Stimulated activated CD4-positive, alpha-beta T cell treated with anti-CD3 and anti-CD28 coated beads, Interleukin-4, amount 100 ng/mL, for 4 hours (primary cell): ENCODE results near the gene UNC93B1.

ENCODE experiments used
- DNase-seq, 2 experiments: peaks; one replicate each; pipeline ENCODE4 v3.0.0-alpha.2; 2020

The UNC93B1 gene

DNA sequence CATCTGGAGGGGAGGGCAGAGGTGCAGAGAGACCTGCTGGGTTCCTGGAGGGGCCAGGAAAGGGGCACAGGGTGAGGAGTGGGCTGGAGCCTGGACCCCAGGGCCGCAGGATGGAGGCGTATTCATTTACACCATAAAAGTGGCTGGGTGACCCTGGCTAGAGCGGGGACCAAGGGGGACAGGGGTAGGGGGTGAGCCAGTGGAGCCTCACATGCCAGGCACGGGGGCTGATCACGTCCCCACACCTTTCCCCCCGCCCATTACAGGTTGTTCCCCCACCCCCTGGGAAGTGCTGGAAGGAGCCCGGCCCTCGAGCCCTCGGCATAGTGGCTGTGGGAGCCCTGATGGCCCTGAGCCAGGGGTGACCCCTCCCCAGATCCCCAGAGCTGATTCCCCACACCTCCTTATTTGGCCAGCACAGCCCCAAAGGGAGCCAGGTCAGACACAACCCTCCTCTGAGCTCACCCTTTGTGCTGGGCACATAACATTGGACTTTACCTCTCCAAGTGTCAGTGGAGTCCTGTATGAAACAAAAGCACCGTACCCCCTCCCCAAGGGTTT lies 35.7 kb upstream of the UNC93B1 start:
- DNase-seq, result no peak

DNA sequence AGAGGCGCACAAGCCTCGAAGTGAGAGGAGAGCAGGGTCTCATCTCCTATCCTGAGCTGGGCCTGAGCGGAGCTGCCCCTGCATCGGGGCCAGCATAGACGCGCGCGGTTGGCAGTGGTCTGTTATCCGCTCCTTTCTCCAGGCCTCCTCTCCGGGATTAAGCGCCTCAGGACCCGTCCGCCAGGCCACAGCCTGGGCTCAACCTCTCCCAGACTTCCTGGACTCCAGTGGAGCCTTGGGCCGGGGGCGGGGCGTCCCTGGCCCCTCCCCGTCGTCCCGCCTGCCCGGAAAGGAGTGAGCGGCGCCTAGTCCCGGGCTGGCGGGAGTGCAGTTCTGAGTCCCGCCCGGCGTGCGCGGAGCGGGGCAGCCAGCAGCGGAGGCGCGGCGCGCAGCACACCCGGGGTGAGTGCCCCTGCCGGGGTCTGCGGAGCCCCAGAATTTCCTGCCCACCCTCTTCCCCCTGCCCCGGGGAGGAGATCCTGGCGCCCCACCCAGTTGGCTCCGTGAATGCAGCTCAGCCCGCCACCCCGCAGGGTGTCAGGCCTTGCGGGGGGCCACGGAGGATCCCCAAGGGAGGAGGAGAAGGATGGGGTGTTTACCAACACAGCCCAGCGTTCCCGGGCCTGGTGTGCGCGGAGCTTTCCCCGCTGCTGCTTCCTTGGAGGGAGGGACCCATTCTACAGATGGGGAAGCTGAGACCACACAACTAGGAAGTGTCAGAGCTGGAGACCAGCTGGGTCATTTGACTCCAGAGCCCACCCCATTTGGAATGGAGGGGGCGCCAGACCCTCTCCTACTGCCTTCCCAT lies 35.0 kb upstream of the UNC93B1 start, which contains the start of gene TCIRG1:
TCIRG1 (plus strand) TSS at position 308 of the 808 bp plus-strand sequence. CDS start 2,247 bp downstream, outside the sequence.
- peak; percentile 52 to 67 for DNase-seq

DNA sequence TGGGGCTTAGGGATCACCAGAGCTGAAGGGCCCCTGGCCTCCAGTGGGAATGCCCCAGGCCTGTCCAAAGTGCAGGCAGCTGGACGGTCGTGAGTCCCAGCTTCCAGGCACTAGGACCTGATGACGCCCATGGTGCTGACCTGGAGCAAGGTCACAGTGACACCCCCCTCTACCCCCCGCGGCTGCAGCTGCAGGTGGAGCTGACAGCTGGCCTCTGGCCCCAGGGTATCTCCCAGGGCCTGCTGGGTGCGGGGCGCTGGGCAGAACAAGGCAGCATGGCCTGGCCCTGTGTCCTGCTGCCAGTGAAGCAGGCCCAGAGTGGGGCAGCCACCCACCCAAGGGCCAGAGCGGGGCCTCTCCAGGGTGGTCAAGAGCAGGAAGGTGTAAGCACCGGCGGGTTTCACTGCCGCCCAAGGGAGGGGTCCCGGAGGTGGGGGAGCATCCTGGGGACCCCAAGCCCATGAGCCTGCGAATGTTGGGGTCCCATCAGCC lies 34.4 kb upstream of the UNC93B1 start:
- no peak for DNase-seq

DNA sequence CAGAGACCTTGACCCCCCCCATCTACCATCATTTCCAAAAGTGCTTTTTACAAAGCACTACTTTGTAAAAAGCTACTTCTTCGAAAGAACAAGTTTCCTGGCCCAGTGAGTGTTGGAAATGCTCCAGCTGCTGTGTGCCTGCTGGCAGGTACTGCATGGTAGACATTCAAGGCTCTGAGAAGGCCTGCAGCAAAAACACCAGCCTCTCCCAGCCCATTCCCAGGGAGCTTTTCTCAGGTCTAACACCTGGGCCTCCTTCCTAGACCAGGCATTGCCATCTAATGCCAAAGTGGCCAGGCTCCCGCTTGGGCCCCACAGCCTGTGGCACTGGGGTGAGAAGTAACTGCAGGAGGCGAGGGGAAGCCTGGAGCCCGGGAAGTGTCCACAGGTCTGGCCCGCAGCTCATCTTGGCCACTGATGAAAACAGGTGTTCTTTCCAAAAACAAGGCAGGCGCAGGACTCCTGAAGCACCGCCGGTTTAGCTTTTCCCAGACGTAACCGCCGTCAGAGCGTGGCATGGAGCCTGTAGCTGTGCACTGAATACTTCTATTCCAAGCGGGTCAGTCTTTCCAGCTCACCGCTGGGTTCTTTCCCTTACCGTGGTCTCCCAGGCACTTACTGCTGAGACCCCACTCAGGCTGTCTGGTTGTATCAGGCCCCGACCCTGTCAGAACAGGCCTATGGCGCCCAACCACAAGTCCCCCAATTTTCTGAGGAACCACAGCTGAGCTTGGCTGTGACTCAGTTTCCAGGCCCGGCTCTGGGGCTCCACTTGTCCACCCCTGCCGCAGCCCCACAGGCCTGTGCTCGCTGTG lies 33.7 kb upstream of the UNC93B1 start:
- DNase-seq, result no peak

DNA sequence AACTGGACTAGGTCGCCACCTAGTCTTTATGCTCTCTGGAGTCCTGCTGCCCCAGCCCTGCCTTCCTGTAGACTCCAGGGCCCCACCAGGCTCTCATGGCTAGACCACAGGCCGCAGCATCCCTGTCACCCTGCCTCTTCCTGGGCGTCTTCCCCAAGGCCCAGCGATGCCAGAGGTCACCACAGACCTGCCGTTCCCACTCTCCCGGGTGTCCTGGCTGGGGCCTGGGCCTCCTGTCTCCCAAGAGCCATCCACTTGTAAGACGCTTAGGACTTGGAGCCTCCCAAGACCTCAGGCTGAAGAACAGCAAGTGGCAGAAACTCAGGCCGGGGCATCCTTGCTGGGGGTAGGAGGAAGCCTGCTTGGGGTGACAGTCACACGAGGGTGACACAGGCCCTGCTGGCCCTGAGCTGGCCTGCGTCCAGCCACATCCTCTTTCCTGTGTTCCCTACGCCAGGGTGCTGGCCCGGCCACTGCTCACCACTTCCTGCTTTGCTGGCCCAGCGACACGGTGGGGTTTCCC lies 32.9 kb upstream of the UNC93B1 start:
- no peak for DNase-seq

DNA sequence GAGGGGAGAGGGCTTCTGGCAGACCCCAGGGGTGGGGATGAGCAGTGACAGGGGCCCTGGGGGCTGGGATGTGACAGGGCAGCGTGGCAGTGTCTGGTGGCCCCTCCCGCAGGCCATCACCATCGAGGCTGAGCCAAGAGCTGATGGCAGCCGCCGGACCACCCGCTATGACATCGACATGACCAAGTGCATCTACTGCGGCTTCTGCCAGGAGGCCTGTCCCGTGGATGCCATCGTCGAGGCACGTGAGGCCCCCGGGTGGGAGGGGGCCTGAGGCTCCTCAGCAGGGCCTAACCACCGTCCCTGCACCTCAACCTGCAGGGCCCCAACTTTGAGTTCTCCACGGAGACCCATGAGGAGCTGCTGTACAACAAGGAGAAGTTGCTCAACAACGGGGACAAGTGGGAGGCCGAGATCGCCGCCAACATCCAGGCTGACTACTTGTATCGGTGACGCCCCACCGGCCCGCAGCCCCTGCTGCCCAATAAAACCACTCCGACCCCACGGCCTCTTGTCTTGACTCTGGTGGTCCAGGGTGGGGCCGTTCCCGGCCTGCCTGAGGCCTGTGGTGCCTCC lies 32.3 kb upstream of the UNC93B1 start:
- no peak for DNase-seq

DNA sequence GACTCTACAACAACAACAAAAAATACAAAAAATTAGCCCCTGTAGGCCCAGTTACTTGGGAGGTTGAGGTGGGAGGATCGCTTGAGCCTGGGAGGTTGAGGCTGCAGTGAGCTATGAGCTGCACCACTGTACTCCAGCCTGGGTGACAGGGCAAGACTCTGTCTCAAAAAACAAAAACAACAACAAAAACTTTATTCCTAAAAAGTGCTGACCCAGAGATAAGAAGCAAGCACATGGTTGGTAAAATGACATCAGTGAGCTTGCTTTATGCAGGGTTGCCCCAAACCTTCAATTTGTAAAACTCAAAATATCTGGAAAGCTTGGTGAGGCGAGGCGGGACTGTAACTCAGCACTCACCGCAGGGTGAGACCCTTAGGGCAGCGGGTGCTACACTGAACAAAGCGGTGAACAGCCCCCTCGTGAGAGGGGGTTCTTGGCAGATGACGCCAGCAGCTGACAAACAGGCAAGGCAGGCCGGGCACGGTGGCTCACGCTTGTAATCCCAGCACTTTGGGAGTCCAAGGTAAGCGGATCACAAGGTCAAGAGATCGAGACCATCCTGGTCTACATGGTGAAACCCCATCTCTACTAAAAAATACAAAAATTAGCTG lies 31.5 kb upstream of the UNC93B1 start:
- no peak for DNase-seq

DNA sequence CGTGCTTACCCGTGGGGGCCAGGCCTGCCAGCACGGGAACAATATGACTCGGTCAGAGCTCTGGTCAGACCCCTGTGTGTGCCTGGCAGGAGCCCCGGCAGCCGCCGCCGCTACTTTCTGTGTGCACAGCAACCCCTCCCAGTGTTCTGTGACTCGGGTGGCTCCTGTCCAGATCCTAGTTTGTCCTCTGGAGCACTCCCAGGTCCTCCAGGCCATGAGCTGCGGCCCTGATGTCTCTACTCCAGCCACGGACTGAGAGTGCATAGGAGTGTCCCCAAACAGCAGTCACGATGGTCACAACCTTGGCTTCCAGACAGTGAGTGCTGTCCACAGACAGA lies 29.8 kb upstream of the UNC93B1 start:
- DNase-seq, result no peak

DNA sequence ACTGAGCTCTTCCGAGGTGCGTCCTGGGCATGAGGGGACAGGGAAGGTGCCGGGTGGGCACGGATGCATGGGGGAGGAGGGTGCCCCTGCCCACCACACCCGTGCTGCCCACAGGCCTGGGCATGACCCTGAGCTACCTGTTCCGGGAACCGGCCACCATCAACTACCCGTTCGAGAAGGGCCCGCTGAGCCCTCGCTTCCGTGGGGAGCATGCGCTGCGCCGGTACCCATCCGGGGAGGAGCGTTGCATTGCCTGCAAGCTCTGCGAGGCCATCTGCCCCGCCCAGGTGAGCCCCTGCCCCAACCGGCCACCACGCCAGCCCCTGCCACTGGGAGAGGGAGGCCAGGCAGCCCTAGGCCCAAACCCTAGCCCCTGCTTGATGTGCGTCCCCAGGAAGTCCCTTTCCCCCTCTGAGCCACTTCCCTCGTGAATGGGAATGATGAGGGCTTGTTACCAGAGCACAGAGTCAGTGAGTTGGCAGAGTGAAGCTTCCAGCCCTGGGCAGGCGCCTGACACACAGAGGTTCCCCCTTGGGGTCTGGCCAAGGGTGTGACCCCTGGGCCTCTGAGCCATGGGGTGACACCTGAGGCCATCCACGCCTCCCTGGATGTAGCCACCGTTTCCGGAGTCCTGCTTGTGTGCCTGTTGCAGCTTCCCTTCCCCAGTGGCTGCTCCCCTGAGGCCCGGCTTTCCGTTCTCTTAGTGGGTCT lies 29.3 kb upstream of the UNC93B1 start:
- no peak for DNase-seq

DNA sequence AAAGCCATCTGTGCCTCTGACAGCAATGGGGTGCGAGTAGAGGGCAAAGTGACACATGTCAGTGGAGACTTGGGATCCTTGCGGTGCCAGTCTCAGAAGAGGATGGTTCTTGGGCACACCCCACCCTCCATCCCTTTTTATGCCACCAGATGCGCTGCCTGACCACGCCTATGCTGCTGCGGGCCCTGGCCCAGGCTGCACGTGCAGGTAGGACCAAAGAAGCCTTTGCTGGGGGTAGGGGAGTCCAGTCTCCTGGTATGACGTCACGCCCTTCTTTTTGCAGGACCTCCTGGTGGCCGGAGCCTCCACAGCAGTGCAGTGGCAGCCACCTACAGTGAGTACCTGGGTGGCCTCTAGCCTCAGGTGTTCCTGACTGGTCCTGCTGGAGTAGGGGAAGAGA lies 28.1 kb upstream of the UNC93B1 start:
- no peak for DNase-seq

DNA sequence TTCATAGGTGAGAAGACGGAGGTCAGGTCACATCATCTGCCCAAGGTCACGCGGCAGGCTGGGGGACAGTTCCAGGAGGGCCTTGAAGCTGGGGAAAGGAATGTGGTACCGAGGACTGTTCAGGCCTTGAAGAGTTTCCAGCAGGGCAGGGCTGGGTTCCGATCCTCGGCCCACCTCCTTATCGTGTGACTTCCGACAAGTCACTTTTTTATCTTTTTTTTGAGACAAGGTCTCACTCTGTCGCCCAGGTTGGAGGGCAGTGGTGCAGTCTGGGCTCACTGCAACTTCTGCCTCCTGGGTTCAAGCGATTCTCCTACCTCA lies 27.2 kb upstream of the UNC93B1 start:
- peak in 1 of 2 experiments; percentile 9 for DNase-seq

DNA sequence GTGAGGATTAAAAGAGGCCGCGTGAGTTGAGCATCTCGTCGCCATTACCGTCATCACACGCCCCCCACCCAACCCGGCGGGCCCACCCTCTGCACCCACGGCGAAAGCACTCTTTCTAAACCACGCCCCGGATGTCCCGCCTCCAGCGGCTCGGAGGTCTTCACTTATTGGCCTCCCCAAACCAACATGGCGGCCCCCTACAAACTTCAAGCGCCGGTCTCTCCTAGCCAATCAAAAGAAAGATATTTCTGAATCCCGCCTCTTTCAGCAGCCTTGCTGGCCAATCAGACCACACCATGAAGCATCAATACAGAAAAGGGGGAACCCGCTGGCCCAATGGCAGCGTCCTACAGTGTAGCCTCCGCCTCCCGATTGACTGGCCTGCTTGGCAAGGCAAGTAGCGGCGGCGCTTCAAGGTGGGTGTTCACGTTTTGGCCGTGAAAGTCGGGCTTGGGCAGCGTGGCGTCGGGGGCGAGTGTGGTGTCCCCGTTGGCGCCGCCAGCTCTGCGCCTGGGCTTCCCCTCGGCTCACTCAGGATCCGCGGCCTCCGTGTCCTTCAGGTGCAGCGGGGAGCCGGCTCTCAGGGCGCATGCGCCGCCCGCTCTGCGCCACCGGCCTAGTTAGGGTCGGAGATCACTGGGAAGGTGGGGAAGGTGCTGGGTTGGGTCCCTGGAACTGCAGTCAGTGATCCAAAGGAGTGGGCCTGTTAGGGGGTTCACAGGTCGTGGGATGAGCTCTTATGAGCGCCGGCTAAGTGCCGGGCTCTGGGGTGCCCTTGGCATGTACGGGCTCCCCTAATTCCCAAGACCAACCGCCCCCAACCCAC lies 26.6 kb upstream of the UNC93B1 start, which contains the start of gene NDUFS8:
NDUFS8 (plus strand) TSS at position 364 of the 826 bp plus-strand sequence. CDS start 1,471 bp downstream, outside the sequence.
- peak; percentile 96 for DNase-seq

DNA sequence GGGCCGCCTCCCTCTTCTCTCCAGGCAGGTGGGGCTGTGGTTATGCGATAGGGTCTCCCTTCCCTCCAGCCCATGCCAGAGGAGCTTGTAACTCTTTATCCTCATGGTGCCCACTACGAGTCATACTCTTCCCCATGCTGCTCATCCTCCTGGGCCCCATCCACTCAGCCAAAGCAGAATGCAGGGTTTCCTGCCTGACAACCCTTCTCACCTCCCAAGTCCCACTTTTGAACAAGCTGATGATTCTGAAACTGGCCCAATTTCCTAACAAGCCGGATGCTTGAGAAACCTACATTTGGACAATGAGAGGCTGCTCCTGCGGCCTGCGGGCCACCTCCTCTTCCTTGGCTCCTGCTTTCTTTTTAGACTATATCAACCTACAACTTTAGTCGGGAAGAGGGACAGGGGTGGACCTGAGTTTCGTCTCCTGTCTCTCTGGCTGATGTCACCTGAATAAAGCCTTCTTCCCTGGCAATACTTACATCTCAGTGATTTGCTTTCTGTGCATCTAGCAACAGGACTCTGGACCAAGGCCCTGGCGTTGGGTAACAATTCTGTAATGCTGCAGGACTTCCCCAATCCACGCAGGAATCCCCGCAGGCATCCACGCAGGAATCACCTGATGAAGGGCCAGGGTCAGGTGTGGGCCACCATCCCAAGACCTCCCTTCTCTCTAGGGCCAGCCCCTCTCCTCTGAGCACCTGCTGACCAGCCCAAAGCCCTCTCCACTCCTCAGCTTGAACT lies 25.1 kb upstream of the UNC93B1 start:
- DNase-seq, result no peak

DNA sequence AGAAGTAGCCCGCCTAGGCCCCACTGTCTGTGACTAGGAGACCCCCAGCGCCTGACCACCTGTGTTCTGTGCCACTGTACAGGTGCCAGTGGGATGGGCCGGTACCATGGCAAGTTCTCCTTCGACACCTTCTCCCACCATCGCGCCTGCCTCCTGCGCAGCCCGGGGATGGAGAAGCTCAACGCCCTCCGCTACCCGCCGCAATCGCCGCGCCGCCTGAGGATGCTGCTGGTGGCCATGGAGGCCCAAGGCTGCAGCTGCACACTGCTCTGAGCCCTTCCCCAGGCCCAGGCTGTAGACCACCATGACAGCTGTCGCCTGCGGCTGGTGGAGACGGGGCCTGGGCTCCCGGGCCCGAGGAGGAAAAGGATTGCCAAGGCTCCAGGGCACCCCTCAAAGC lies 23.8 kb upstream of the UNC93B1 start:
- DNase-seq, result no peak

DNA sequence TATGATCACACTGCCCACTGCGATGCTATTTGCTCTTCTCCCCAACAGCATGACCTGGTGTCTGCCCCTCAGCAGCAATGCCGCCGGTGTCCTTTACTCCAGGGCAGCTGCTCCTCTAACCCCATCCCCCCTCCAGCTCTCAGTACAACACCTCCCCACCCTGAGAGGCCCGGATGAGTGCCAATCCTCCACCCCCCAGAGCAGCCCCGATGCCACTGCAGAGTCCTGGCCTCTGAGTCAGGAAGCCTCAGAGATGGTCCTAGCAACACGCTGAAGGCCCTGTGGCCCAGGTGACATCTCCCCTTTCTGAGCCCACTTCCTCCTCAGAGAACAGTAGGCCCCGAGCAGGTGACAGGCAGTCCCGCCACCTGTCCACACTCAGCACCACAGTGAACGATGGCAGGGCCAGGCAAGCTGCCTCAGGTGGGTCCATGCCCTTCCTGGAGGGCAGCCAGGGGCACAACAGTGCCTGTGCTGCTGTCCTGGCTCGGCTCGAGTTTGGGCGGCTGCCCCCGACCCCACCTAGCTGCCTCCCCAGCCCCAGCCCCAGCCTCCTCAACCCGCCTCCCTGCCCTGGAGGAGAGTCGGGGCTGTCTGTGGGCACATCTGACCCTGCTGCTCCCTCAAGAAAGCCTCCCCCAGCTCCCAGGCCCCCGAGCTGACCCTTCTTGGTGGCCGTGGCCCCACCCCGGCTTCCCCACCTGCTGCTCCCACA lies 22.7 kb upstream of the UNC93B1 start:
- no peak for DNase-seq

DNA sequence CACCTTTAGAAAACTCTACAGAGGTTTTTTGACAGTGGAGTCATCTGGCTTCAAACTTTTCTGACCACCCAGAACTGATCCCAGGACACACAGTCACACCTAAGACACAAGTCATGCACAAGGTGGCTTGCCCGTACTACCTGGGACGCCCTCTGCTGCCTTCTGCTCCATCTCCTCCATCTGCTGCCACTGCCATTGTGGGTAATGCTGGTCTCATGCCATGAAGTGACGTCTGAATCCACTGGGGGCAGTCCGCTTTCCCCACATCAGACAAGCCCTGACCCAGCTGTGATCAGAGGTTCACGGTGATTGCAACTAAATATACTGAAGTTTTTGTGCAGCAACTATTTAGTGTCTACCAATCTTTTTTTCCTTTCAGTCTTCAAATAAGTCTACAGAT lies 21.1 kb upstream of the UNC93B1 start:
- no peak for DNase-seq

DNA sequence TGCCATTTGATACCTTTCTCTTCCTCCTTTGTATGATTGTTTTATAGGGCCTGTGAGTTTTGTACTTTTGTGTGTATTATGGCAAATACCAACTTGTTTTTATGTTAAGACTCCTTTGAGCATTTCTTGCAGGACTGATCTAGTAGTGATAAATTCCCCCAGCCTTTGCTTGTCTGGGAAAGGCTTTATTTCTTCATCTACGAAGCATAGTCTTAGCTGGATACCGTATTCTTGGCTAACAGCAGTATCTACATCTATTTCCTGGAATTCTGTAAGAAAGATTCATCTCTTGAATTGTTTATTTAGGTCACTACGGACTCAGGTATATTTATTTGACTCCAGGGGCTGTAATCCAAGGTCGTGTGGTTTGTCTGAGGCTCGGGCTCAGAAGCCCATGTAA lies 20.6 kb upstream of the UNC93B1 start:
- no peak for DNase-seq

DNA sequence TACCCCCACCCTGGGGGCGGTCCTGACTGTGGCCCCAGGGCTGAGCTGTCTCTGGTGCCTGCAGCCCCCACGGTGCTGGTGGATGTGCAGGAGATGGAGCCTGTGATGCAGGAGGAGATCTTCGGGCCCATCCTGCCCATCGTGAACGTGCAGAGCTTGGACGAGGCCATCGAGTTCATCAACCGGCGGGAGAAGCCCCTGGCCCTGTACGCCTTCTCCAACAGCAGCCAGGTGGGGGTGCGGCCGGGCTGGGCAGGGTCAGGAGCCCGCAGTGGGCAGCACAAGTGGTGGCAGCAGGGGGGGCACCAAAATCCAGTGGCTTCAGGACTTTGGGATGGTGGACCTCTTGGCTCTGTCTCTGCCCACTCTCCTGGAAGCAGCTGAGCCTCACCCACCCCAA lies 18.6 kb upstream of the UNC93B1 start:
- no peak for DNase-seq

DNA sequence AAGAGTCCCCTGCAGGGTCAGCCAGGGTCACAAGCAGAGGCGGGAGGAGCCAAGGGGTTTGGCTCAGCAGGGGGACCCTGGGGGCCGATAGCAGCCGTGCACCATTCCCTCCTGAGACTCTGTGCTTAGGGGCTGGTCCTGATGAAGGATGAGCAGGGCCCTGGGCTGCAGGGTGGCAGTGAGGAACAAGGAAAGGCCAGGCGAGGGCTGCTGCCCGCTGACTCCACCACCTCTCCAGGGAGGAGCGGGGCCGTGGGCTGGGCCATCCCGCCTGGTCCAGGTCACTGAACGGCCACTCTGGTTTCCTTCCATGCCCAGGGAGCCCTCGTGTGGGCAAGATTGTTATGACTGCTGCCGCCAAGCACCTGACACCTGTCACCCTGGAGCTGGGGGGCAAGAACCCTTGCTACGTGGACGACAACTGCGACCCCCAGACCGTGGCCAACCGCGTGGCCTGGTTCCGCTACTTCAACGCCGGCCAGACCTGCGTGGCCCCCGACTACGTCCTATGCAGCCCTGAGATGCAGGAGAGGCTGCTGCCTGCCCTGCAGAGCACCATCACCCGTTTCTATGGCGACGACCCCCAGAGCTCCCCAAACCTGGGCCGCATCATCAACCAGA lies 17.4 kb upstream of the UNC93B1 start:
- DNase-seq, result no peak
